ELR (cell line): ENCODE data around the gene HS3ST2.
A peak's percentile ranks its signal among the peaks of the same experiment; 100 is the strongest.
"Not testable (repeated sequence)": the region's sequence is repeated elsewhere in the genome, so short reads cannot be mapped to it uniquely, and the experiment has no call there.

Experiments
- DNase-seq: peaks from one replicate; pipeline ENCODE4 v3.0.0-alpha.2; 2015; ENCODE audit warnings: low read depth

HS3ST2 gene

DNA sequence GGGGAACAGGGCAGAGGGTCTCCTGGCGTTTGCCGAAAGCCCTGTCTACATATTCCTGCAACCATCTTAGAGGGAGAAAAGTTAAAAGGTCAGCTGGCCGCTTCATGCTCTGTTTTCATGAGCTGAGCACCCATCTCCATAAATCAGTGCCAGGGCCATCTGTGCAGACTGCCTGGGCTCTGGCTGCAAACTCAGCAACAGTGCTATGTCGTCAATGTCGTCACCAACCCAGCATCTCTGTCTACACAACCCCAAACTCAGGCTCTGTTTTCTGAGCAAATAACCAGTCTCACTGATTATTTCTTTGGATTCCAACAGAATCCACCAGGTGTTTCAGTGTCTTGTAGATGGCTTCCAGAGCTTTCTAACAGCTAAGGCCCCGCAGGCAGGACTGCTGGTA, 65.0 kb downstream of the HS3ST2 start:
- DNase-seq: no peak

GRCh38 chr16:22879466-22879865, 65.5 kb downstream of the HS3ST2 start:
- no peak for DNase-seq

DNA sequence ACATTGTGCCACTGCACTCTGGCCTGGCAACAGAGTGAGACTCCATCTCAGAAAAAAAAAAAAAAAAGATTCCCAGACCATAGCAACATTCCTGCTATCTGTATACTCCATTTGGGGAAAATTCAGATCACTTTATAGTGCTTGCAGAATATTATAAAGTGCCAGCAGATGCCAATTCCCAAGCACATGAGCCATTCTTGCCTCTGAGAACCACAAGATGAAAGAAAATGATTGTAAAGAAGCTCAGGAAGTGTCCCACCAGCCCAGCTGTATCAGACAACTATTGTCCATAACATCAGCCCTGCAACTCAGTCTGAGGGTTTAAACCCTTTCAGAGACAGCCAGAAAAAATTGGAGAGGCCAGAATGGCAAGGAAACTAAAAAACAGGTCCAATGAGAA, 69.0 kb downstream of the HS3ST2 start:
- no peak for DNase-seq

DNA sequence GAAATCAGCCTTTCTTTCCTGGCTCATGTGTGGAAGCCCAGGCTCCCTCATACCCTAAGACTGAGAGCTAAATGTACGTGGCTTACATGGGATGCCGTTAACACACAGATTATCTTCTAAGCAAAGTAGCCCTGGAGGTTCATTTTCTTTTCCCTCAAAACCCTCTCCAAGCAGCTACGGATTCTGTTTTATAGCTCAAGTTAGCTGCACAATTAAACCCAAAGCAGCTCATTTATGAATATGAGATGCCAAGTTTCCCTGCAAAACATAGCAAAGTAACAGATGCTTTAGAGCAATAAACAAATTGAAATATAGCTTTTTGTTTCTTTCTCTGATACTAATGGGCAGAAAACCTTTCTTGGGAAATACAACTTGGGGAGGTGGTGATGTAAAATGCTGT, 72.0 kb downstream of the HS3ST2 start:
- DNase-seq: no peak

DNA sequence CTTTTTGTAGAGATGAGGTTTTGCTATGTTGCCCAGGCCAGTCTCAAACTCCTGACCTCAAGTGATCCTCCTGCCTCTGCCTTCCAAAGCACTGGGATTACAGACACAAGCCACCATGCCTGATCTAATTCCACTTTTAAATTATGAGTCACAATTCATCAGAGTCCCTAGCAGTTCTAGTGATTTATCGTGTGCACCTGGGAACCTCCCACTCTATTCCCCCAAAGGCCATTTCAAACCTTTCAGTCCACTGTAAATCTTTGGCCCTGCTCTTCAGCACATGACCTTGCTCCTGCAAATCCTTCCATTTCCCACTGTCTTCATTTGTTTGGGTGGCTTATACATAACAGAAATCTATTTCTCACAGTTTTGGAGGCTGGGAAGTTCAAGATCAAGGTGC, 73.0 kb downstream of the HS3ST2 start:
- no peak for DNase-seq

- DNase-seq: no peak
These were observed 73.5 kb downstream of the HS3ST2 start for GRCh38 chr16:22887445-22887844.

- no peak for DNase-seq
These were observed 74.8 kb downstream of the HS3ST2 start for GRCh38 chr16:22888791-22889190.

- DNase-seq: no peak
These were observed 77.0 kb downstream of the HS3ST2 start for GRCh38 chr16:22890976-22891375.

- no peak for DNase-seq
These were observed 83.2 kb downstream of the HS3ST2 start for GRCh38 chr16:22897184-22897583.

DNA sequence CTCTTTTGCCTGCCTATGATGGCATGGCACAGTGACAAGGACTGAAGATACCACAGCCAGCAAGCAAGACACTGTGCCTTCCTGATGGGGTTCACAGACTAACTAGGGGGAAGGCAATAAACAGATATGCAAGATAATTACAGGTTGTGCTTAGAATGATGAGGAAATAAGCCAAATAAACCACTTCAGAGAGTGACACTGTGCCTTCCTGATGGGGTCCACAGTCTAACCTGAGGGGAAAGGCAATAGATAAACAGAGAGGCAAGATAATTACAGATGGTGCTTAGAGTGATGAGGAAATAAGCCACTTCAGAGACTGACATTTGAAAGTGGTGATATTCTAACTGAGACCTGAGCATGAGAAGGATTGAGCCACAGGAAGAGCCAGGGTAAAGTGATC, 84.2 kb downstream of the HS3ST2 start:
- DNase-seq: no peak

- DNase-seq: peak; percentile 58
These were observed 84.9 kb downstream of the HS3ST2 start for GRCh38 chr16:22898874-22899348.

DNA sequence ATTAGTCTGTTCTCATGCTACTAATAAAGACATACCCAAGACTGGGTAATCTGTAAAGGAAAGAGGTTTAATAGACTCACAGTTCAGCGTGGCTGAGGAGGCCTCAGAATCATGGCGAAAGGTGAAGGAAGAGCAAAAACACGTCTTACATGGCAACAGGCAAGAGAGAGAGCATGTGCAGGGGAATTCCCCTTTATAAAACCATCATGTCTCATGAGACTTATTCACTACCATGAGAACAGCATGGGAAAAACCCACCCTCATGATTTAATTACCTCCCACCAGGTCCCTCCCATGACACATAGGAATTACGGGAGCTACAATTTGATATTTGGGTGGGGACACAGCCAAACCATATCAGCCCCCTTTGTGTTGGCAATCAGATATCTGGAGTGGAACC, 85.6 kb downstream of the HS3ST2 start:
- DNase-seq: not testable (repeated sequence)

GRCh38 chr16:22900863-22901262, 86.9 kb downstream of the HS3ST2 start:
- DNase-seq: no peak

DNA sequence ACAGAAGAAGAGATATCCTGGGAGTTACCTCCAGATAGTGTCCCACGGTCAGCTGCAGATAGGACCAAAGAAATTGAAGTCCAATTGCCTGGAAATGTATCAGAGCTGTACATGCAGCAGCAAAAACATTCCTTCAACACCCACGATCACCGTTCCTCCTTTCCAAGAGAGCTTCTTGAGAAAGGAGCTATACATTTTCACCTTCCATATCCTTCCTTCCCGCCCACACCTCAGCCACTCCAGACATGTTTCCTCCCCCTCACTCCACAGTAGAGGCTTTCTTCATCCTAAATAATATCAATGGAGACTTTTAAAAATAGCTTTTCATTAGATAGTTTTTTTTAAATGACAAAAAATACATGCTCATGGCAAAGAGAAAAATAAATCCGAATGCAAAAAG, 87.6 kb downstream of the HS3ST2 start:
- DNase-seq: no peak

- DNase-seq: no peak
These were observed 89.8 kb downstream of the HS3ST2 start for GRCh38 chr16:22903716-22904115.

- DNase-seq: no peak
These were observed 98.7 kb downstream of the HS3ST2 start for GRCh38 chr16:22912654-22913053.

- DNase-seq: no peak
These were observed 101.0 kb downstream of the HS3ST2 start for GRCh38 chr16:22915003-22915402.

DNA sequence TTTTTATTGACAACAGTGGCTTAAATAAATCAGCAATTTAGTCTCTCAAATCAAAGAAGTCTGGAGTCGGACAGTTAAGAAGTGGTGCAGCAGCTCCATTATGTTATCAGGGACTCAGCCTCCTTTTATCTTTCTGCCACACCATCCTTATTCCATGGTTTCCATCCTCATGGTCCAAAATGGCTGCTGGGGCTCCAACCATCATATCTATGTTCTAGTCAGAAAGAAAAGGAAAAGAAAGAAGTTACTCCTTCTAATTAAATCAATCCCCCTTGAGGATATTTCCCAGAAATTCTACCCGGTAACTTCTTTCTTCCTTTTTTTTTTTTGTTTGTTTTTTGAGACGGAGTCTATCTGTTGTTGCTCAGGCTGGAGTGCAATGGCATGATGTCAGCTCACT, 109.5 kb downstream of the HS3ST2 start:
- DNase-seq: no peak

- no peak for DNase-seq
These were observed 110.5 kb downstream of the HS3ST2 start for GRCh38 chr16:22924492-22924891.

DNA sequence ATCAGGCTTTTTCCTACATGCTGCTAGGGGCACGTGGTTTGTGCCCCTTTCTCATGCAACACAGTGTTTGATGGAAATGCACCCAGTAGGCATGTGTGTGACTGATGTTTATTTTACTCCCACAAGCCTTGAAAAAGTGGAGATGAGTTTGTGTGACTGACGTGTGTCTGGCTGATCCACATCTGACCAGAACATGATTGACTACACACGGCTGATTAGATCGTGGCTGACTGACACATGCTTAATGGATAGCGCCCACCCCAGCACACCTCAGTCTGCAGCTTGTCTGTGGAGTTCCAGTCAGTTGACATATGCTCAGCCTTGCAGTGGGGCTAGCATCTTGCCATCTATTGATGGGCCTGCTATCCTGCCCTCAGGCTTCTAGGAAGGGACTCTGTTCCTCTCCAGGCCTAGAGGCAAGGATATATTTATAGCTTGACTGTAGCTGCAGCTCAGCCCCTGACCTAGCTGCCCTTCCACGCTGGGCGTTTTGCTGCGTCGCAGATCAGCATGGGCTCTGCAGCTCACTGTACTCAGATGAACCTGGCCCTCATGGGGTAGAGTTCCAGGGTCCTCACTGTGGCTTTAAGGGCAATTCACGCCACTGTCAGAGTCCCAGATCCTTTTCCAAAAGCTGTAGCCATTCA, 112.3 kb downstream of the HS3ST2 start:
- no peak for DNase-seq

DNA sequence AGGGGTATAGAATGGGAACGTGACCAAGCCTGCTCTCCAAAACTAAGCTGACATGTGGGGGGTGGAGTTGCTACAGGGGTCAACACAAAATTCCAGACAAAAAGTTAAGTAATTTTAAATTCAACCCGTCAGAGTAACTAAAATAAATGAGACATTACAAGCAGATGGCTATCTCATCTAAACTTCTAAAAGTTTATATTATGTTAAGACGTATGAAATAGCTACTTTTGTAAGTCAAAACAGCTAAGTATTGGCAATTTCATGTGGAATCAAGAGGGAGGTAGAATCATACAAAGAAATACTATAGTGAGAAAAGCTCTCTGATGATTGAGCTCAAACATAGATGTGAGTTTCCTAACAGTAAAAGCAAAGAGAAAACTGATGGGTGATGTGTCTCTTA, 113.3 kb downstream of the HS3ST2 start:
- DNase-seq: no peak

DNA sequence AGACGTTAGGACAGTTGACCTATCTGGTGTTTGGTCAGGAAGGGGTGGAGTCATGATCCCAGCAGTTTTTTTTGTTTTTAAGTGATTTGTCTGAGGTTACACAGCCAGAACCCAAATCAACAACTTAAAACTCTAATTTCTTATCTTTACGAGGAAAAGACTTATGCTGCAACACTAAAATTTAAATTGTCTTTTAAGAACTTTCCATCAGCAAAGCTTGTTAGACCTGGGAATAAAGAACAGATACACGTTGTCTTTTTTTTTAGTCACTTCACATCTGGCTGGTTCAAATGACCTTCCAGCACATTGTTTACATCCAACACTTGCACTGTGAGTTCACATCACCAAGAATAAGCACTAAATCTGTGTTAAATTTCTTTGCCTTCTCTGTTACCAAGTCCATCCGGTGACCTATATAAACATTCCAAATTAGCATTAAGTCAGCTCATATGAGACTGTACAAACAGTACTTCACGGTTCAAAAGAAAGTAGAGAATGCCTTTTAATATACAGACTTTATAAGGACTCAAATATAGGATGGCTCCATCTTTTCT, 115.0 kb downstream of the HS3ST2 start:
- DNase-seq: no peak

DNA sequence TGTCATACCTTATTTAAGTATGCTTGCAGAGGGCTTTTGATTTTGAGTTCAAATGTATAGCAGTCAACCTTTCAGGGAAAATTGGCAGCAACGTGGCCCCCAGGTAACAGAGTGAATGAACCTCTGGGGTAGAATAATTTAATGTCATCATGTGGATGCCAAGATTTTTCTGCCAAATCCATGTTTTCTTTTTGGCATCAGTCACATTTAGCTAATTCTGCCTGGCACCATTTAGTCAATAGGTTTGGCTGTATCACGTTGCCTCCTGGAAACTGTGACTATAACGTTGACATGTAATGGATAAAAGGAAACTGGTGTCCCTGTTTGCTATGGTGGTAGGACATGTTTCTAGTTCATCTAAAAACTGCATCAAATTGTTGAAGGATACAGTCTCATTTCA, 115.5 kb downstream of the HS3ST2 start:
- no peak for DNase-seq
